Endodermal cell (in vitro differentiated cells): ENCODE data around the gene CACNA1S. TPM values are rescaled to one million over a fixed set of nuclear protein-coding genes. Genes with fewer than 3 reads are reported as not detected.

Source experiments
- DNase-seq: peaks from one replicate; pipeline ENCODE4 v3.0.0-alpha.2; 2017
- H3K27ac ChIP-seq: 2 replicates; pipeline ENCODE4 v1.5.1; 2013; ENCODE audit warnings: mild to moderate bottlenecking, low read depth, low read length, moderate library complexity
- H3K27me3 ChIP-seq: 2 replicates; pipeline ENCODE4 v1.6.1; 2013; ENCODE audit warnings: mild to moderate bottlenecking, low read length, moderate library complexity; ENCODE audit not compliant: insufficient read depth, control insufficient read depth, poor library complexity, severe bottlenecking
- H3K36me3 ChIP-seq: 2 replicates; pipeline ENCODE4 v1.7.0; 2013; ENCODE audit warnings: mild to moderate bottlenecking, low read length, moderate library complexity; ENCODE audit not compliant: control insufficient read depth, insufficient read depth
- H3K4me1 ChIP-seq: one replicate; pipeline ENCODE4 v1.7.0; 2013; ENCODE audit warnings: low read length; ENCODE audit not compliant: control insufficient read depth, insufficient read depth
- H3K4me3 ChIP-seq: 2 replicates; pipeline ENCODE4 v1.5.1; 2013; ENCODE audit warnings: mild to moderate bottlenecking, low read length, moderate library complexity
- H3K9ac ChIP-seq: 2 replicates; pipeline ENCODE4 v1.6.1; 2013; ENCODE audit warnings: mild to moderate bottlenecking, low read length, moderate library complexity; ENCODE audit not compliant: poor library complexity, severe bottlenecking; ENCODE audit errors: extremely low read depth
- H3K9me3 ChIP-seq: 2 replicates; pipeline ENCODE4 v1.6.1; 2013; ENCODE audit warnings: mild to moderate bottlenecking, low read length, moderate library complexity; ENCODE audit not compliant: control insufficient read depth
- H3K27ac Mint-ChIP-seq: 2 replicates; pipeline ENCODE4 v1.8.0; 2020; ENCODE audit warnings: mixed read lengths
- H3K27me3 Mint-ChIP-seq: 2 replicates; pipeline ENCODE4 v1.8.0; 2021; ENCODE audit warnings: mild to moderate bottlenecking, mixed read lengths; ENCODE audit not compliant: insufficient read depth
- H3K36me3 Mint-ChIP-seq: 2 replicates; pipeline ENCODE4 v1.8.0; 2020; ENCODE audit warnings: low read depth, mixed read lengths
- H3K4me1 Mint-ChIP-seq: 2 replicates; pipeline ENCODE4 v1.8.0; 2020; ENCODE audit warnings: mixed read lengths
- H3K4me3 Mint-ChIP-seq: 2 replicates; pipeline ENCODE4 v1.8.0; 2020; ENCODE audit warnings: mild to moderate bottlenecking, moderate library complexity, mixed read lengths
- H3K9me3 Mint-ChIP-seq: 2 replicates; pipeline ENCODE4 v1.8.0; 2020; ENCODE audit warnings: mild to moderate bottlenecking, mixed read lengths
- WGBS, 2 experiments: methylation state at CpG; one replicate each; pipeline versions ENCODE4 v1.1.5 to v1.1.7; 2013; ENCODE audit warnings: missing lambda C conversion rate in 2 of 2, mixed read lengths in 1 of 2; ENCODE audit not compliant: insufficient coverage in 1 of 2, insufficient read length in 1 of 2; 5-methylcytosine and 5-hydroxymethylcytosine counted together
- total RNA-seq, 2 donors: library from RNA; stranded (reverse); fragmentation: NEBNext Ultra II Directional in 1 of 2; extraction: Animal tissue kit (Norgen Biotek cat#: 25700) in 1 of 2; gene quantifications; 2 replicates in 1 of 2; 3 replicates in 1 of 2; pipeline ENCODE4 v1.2.1, GENCODE V29; 2021
- TF ChIP-seq, protein P1 (sequence below): fragments of 200-600 bp; sonication (generic); conservative IDR thresholded peaks from 2 replicates; pipeline ENCODE4 v1.5.0; 2021; ENCODE audit warnings: antibody characterized with exemption, mild to moderate bottlenecking

Gene CACNA1S
- total RNA-seq, 2 donors from 2014 or later = 0.11 to 0.13 TPM

DNA sequence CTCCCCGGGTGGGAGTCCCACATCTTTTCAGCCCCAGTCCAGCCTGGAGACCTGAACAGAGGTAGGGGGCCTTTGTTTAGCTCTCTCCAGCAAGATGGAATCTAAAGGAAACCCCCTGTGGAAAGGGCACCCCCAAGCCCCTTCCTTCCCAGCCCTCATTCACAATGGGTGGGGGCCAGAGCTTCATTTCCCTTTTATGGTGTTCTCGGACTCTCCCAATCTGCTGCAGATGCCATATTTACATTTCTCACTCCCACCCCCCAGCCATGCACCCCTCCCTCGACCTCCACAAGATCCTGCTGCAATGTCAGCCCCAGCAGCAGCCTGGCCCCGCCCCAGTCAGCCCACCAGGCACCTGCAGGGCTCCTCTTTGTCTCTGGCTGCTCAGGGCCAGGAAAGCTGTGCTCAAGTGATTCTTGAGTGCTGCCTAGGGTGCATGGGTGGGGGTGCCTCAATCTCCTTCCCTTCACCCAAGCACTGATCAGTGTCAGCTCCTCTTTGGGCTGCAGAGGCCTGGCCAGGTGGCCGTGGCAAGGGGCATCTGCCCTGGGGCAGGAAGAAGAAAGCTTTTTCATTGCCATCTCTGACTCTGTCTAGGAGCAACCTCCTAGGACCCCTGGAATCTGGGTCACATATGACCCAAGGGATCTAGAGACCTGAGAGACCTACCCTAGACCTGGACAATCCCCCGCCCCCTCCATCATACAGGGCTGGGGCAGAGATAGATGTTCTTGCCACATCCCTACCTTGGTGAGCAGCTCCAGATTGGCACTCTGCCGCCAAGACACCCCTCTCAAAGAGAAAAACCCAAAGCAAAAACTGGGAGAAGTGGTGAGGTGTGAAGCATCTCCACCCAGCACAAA, 90.4 kb downstream of the CACNA1S start:
- Histone ChIP-seq H3K27me3 (peaks cover 27% of the 10 kb centered on the region), H3K4me3 (peak overlapping the region; percentile 74), H3K9me3 (no peaks in the 10 kb centered on the region), H3K27ac (no peak overlapping the region), H3K36me3 (no peaks in the 10 kb centered on the region), H3K4me1 (peaks cover 17% of the 10 kb centered on the region), H3K9ac (no peak overlapping the region)
- no peaks in the 10 kb centered on the region for H3K9me3 Mint-ChIP-seq
- H3K27ac Mint-ChIP-seq = no peak overlapping the region
- peaks cover 50% of the 10 kb centered on the region for H3K4me1 Mint-ChIP-seq
- TF ChIP-seq, protein P1, sequence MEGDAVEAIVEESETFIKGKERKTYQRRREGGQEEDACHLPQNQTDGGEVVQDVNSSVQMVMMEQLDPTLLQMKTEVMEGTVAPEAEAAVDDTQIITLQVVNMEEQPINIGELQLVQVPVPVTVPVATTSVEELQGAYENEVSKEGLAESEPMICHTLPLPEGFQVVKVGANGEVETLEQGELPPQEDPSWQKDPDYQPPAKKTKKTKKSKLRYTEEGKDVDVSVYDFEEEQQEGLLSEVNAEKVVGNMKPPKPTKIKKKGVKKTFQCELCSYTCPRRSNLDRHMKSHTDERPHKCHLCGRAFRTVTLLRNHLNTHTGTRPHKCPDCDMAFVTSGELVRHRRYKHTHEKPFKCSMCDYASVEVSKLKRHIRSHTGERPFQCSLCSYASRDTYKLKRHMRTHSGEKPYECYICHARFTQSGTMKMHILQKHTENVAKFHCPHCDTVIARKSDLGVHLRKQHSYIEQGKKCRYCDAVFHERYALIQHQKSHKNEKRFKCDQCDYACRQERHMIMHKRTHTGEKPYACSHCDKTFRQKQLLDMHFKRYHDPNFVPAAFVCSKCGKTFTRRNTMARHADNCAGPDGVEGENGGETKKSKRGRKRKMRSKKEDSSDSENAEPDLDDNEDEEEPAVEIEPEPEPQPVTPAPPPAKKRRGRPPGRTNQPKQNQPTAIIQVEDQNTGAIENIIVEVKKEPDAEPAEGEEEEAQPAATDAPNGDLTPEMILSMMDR = no peak
- peaks cover 31% of the 10 kb centered on the region for H3K27me3 Mint-ChIP-seq
- no peaks in the 10 kb centered on the region for H3K36me3 Mint-ChIP-seq
- WGBS, 2 experiments = 68 to 90% methylated on average over 2 to 7 of the region's 7 CpGs
- peak; percentile 70 for DNase-seq
- H3K4me3 Mint-ChIP-seq = peak overlapping the region; percentile 64

DNA sequence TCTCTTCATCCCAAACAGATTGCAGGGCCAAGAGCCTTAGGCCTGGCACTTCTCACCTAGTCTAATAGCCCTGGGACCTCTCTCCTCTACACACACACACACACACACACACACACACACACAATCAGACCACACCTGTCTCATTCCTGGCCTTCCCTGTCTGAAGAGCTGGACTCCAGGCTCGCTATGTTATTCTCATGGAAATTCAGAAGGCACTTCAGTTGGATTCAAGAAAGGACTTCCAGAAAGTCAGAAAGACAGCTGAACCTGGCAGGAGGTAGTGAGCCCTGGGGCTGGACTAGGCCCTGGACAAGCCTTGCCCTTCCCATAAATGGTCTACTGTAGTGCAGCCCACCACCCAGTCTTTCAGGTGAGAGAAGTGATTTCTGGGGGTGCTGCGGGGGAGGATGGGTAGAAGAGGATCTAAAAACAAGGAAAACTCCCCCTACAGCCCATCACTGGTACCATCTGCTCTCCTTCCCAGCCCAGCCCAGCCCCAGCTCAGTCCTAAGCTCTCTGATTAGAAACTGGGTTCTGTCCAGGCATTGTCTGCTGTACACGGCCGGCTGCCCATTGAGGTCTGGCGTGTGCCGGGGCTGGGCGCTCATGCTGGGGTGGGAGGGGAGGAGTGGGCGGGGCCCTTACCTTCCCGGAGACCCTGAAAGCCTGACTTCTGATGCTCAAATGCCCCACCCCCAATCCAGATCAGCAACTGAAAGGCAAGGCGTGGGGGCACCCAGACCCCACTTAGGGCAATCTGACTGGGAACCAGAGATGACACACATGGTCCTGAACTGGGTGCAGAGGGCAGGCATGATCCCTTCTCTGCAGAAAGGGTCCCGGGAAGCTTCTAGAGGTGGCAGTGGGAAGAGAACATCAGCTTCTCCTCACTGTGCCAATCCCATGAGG, 91.3 kb downstream of the CACNA1S start:
- Histone ChIP-seq H3K4me3 (no peak overlapping the region), H3K9ac (peak overlapping the region; percentile 19), H3K36me3 (no peaks in the 10 kb centered on the region), H3K4me1 (peaks cover 18% of the 10 kb centered on the region), H3K9me3 (no peaks in the 10 kb centered on the region), H3K27me3 (peaks cover 27% of the 10 kb centered on the region), H3K27ac (no peak overlapping the region)
- peak overlapping the region; percentile 18 for H3K4me3 Mint-ChIP-seq
- H3K27me3 Mint-ChIP-seq = peaks cover 31% of the 10 kb centered on the region
- TF ChIP-seq, protein P1 = peak; percentile 72
- H3K4me1 Mint-ChIP-seq = peaks cover 53% of the 10 kb centered on the region
- peak; percentile 87 for DNase-seq
- peak overlapping the region; percentile 93 for H3K27ac Mint-ChIP-seq
- 45 to 58% methylated on average over 3 to 9 of the region's 11 CpGs for WGBS, 2 experiments
- no peaks in the 10 kb centered on the region for H3K36me3 Mint-ChIP-seq
- H3K9me3 Mint-ChIP-seq = no peaks in the 10 kb centered on the region

DNA sequence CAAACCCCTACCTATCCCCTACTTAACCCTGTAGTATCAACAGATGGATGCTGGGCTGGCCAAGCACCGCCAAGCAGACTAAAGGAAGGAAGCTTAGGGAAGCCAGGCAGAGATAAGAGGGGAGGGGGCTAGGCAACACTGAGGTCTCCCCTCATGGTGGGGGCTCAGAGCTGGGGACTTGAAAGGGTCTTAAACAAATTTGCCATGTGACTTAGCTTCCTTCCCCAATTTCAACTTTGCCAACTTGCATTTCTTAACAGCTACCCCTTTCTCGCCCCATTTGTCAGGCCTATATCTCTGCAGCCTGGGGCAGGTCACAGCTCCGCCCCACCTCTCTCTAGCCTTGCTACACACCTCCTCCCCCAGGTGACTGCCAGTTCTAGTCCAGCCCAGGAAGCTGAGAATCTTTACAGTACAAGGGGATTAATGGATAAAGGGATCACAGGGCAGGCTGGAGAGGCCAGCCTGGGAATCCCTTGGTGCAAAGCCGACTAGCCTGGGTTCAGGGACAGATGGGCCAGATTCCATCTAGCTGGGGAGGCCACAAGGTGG, 92.1 kb downstream of the CACNA1S start:
- H3K27ac Mint-ChIP-seq = peak overlapping the region; percentile 93
- peaks cover 55% of the 10 kb centered on the region for H3K4me1 Mint-ChIP-seq
- Histone ChIP-seq H3K27me3 (peaks cover 27% of the 10 kb centered on the region), H3K4me1 (peaks cover 22% of the 10 kb centered on the region), H3K9ac (peak overlapping the region; percentile 19), H3K9me3 (no peaks in the 10 kb centered on the region), H3K36me3 (no peaks in the 10 kb centered on the region), H3K4me3 (no peak overlapping the region), H3K27ac (no peak overlapping the region)
- H3K9me3 Mint-ChIP-seq = no peaks in the 10 kb centered on the region
- 45 to 67% methylated on average over 1 to 4 of the region's 4 CpGs for WGBS, 2 experiments
- H3K27me3 Mint-ChIP-seq = peaks cover 25% of the 10 kb centered on the region
- H3K4me3 Mint-ChIP-seq = peak overlapping the region; percentile 18
- TF ChIP-seq, protein P1 = no peak
- H3K36me3 Mint-ChIP-seq = no peaks in the 10 kb centered on the region
- peak; percentile 89 for DNase-seq
